G401.6 (cell line): ENCODE results near the gene NOP9.

Experiments used
- FAIRE-seq: peaks from 2 replicates; lab custom pipeline; 2012; peaks lifted over from hg19 to GRCh38; lab: Jason Lieb, UNC

Gene NOP9

GRCh38 chr14:24299255-24300191 lies at the start of gene NOP9, which contains the start of gene DHRS1:
Gene NOP9 (plus strand): TSS chr14:24299850. CDS start chr14:24299955, 105 bp downstream.
Gene DHRS1 (minus strand): TSS chr14:24299780. CDS start chr14:24299106, 674 bp downstream.
- peak; percentile 91 for FAIRE-seq

GRCh38 chr14:24250354-24250753 lies 49.3 kb upstream of the NOP9 start:
- no peak for FAIRE-seq

GRCh38 chr14:24251880-24252288 lies 47.8 kb upstream of the NOP9 start:
- FAIRE-seq, result no peak

- FAIRE-seq, result no peak
Observed at GRCh38 chr14:24252289-24253124, 47.1 kb upstream of the NOP9 start.

GRCh38 chr14:24253936-24254335 lies 45.7 kb upstream of the NOP9 start:
- FAIRE-seq, result no peak

- FAIRE-seq, result no peak
Observed at GRCh38 chr14:24254630-24255392, 44.8 kb upstream of the NOP9 start.

- FAIRE-seq, result no peak
Observed at GRCh38 chr14:24255438-24255837, 44.2 kb upstream of the NOP9 start.

GRCh38 chr14:24255931-24256711 lies 43.5 kb upstream of the NOP9 start:
- FAIRE-seq, result no peak

GRCh38 chr14:24256960-24257359 lies 42.7 kb upstream of the NOP9 start:
- no peak for FAIRE-seq

- no peak for FAIRE-seq
Observed at GRCh38 chr14:24258119-24258518, 41.5 kb upstream of the NOP9 start.

- no peak for FAIRE-seq
Observed at GRCh38 chr14:24258548-24259265, 40.9 kb upstream of the NOP9 start.

GRCh38 chr14:24259282-24260025 lies 40.2 kb upstream of the NOP9 start:
- no peak for FAIRE-seq

GRCh38 chr14:24260026-24260779 lies 39.4 kb upstream of the NOP9 start:
- no peak for FAIRE-seq

GRCh38 chr14:24260780-24261157 lies 38.9 kb upstream of the NOP9 start:
- no peak for FAIRE-seq

- no peak for FAIRE-seq
Observed at GRCh38 chr14:24261256-24261968, 38.2 kb upstream of the NOP9 start.

- no peak for FAIRE-seq
Observed at GRCh38 chr14:24261969-24262327, 37.7 kb upstream of the NOP9 start.

- no peak for FAIRE-seq
Observed at GRCh38 chr14:24262821-24263733, 36.6 kb upstream of the NOP9 start, which contains the start of gene TGM1. Gene TGM1 (minus strand): TSS chr14:24263177. CDS start chr14:24262352, 825 bp downstream.
